HG03469 (cell line): Measurements from ENCODE around the gene DLL3.

Source experiments
- ATAC-seq: cut with Tn5 transposase; IDR thresholded peaks from one replicate; pipeline ENCODE4 v1.9.1; 2021; ENCODE audit warnings: mild to moderate bottlenecking, moderate library complexity, moderate number of reproducible peaks; ENCODE audit not compliant: unreplicated experiment

DLL3 gene

DNA sequence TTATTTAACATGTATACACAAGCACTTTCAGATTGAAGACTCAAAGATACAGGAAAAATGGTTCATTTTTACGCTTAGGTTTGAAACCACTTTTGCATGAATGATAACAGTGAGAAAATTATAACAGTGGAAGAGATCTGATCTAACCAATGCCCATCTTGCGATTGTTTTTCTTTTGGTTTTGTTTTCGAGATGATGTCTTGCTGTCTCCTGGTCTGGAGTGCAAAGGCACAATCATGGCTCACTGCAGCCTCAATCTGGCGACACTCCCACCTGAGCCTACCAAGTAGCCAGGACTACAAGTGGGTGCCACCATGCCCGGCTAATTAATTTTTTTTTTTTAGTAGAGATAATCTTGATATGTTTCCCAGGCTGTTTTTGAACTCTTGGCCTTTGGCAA lies 51.5 kb downstream of the DLL3 start:
- no peak for ATAC-seq

DNA sequence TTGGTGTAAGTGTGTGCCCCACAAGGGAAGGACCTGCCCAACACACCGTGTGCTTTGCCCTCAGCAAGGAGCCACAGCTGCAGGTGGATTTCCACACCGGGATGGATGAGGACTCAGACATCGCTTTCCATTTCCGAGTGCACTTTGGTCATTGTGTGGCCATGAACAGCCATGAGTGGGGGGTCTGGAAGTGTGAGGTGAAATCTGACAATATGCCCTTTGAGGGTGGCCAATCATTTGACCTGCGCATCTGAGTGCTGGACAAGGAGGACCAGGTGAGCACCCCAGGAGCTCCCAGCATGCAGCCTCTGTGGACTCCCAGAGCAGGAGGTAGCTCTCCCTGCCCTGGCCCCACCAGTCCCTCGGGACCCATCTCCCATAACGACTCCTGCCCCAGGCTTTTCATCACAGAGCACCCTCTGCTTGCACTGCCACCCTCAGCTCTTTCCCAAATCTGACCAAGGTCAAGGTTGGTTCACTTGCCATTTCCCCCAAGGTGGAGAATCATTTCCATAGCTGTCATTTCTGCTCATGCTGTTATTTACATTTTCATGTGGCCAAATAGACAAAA lies 54.4 kb downstream of the DLL3 start:
- no peak for ATAC-seq

DNA sequence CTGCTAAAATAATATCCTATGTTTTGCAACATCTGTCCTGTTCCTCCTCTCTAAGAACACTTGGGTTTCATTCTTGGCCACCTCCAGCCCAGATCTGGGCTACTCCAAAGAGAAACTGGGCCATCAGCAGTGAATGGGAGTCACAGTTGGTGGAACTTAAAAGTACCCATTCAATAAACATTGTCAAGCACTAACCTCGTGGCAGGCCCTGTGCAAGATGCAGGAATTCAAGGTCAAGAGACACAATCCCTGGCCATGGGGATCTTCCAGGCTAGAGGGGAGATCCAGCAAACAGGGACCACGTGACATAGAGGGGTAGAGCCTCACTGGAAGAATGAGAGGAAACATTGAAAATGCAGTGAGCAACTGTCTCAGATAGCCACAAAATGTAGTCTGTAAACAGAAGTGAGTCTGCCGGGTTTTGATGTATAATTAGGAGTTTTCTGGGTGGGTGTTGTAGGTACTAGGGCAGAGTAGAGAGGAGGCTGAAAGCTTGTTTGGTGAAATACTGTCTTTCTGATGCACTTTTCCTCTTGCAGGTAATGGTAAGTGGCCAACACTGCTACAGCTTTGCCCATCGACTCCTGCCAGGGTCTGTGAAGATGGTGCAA lies 56.1 kb downstream of the DLL3 start:
- no peak for ATAC-seq

DNA sequence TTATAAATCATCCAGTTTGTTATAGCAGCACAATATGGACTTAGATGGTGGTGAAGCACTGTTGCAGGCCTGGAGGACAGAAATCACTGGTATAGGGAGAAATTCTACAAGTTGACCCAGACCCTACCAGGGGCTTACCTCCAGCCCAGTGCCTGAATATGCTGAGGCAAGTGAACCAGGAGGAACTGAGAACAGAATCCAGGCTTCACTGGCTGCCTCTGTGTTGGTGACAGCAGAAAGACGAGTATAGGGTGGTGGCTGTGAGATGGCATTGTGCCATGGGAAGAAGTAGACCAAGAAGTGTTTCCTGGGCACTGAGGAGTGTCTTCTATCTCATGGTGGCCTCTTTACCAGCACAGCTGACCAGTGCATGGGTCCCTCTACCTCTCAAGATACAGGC lies 57.1 kb downstream of the DLL3 start:
- ATAC-seq, result no peak
